Body of pancreas (tissue), 4 donors: ENCODE data around the gene SLK. TPM values are rescaled to one million over a fixed set of nuclear protein-coding genes. Genes with fewer than 3 reads are reported as not detected.

Experiments
- ATAC-seq: fragments of 150-250 bp; one replicate; pipeline ENCODE4 v1.9.1; 2016
- DNase-seq, 4 donors: peaks; one replicate each; pipeline ENCODE4 v3.0.0-alpha.2; 2019
- H3K27ac ChIP-seq, 4 donors: fragments of 200-600 bp; sonication (generic); 1 replicate in 3 of 4; 2 replicates in 1 of 4; pipeline versions ENCODE4 v1.5.1 to v1.6.1; 2016 to 2019; ENCODE audit warnings: mild to moderate bottlenecking in 1 of 4, mixed read lengths in 1 of 4, moderate library complexity in 1 of 4
- H3K27me3 ChIP-seq, 2 donors: fragments of 200-600 bp; sonication (generic); one replicate each; pipeline ENCODE4 v1.6.0; 2016; ENCODE audit warnings: mild to moderate bottlenecking in 1 of 2
- H3K36me3 ChIP-seq, 2 donors: fragments of 200-600 bp; sonication (generic); replicated peaks in 1 of 2; 2 replicates each; pipeline ENCODE4 v1.5.1; 2016; ENCODE audit warnings: low read depth in 2 of 2; ENCODE audit not compliant: insufficient read depth in 1 of 2
- H3K4me1 ChIP-seq: fragments of 200-600 bp; sonication (generic); one replicate; pipeline ENCODE4 v1.6.0; 2016
- H3K4me3 ChIP-seq, 2 donors: fragments of 200-600 bp; sonication (generic); 1 replicate in 1 of 2; 2 replicates in 1 of 2; pipeline ENCODE4 v1.5.1; 2016 to 2019
- H3K9me3 ChIP-seq, 3 donors: fragments of 200-600 bp; sonication (generic); 1 replicate in 2 of 3; 2 replicates in 1 of 3; pipeline ENCODE4 v1.5.1; 2016
- CTCF ChIP-seq, 7 experiments: fragments of 450-650 bp in 4 of 7; fragments of 200-600 bp in 3 of 7; sonication (generic) in 3 of 7; IDR thresholded peaks; one replicate each; pipeline ENCODE4 v1.5.1; 2016 to 2019; ENCODE audit warnings: antibody characterized with exemption in 7 of 7
- POLR2A ChIP-seq, 3 donors: fragments of 450-650 bp; IDR thresholded peaks; one replicate each; pipeline ENCODE4 v1.6.1; 2016; ENCODE audit warnings: antibody characterized with exemption in 3 of 3, mild to moderate bottlenecking in 2 of 3
- WGBS, 2 donors: methylation state at CpG; one replicate each; pipeline ENCODE4 v1.1.5; 2017; 5-methylcytosine and 5-hydroxymethylcytosine counted together
- intact Hi-C: fragments of 100-400 bp; cut with DNase I; formaldehyde crosslinking; loops from one replicate; pipeline ENCODE4 v1.15.1; 2023
- total RNA-seq, 2 donors: library from RNA; depleted of rRNA; stranded (reverse); fragments of >200 nt; gene quantifications; one replicate each; pipeline ENCODE4 v1.1.0, GENCODE V29; 2016

Gene SLK
- total RNA-seq, 2 donors from 2014 or later = 23.7 to 25.9 TPM

- H3K4me1 ChIP-seq = peaks cover 23% of the 10 kb centered on the region
These were observed 2.5 kb downstream of the SLK start for GRCh38 chr10:103969436-103969835.

GRCh38 chr10:103969857-103970627 lies 3.1 kb downstream of the SLK start:
- Histone ChIP-seq H3K4me1 (peaks cover 23% of the 10 kb centered on the region), H3K9me3 (no peaks in the 10 kb centered on the region), H3K4me3 (peak overlapping the region in 1 of 2 donors; percentile 89), H3K27me3 (no peaks in the 10 kb centered on the region), H3K27ac (peak overlapping the region in 2 of 4 donors; percentile 43 to 50), H3K36me3 (no peaks in the 10 kb centered on the region)
- WGBS, 2 donors = 28 to 33% methylated on average over 2 of the region's 2 CpGs
- no peak for ATAC-seq
- TF ChIP-seq POLR2A (IDR thresholded peaks at IDR 0.05) (no peak), CTCF (IDR thresholded peaks at IDR 0.05) (no peak)
- DNase-seq = no peak
- intact Hi-C loops = no loop called here

More at GRCh38 chr10:103969436-103969835, 2.5 kb downstream of the SLK start:
- WGBS, 2 donors = 2 to 3% methylated on average over 4 of the region's 4 CpGs
- TF ChIP-seq POLR2A (IDR thresholded peaks at IDR 0.05) = no peak
- TF ChIP-seq CTCF (IDR thresholded peaks at IDR 0.05) = no peak
- no peaks in the 10 kb centered on the region for H3K9me3 ChIP-seq
- no peaks in the 10 kb centered on the region for H3K36me3 ChIP-seq
- H3K4me3 ChIP-seq = peak overlapping the region in 1 of 2 donors; percentile 89
- peak overlapping the region in 2 of 4 donors; percentile 43 to 50 for H3K27ac ChIP-seq
- no peak for DNase-seq
- intact Hi-C loops = no loop called here
- no peak for ATAC-seq
- H3K27me3 ChIP-seq = no peaks in the 10 kb centered on the region

GRCh38 chr10:103975169-103975568 lies 8.2 kb downstream of the SLK start:
- no peak overlapping the region for H3K27ac ChIP-seq
- H3K4me1 ChIP-seq = peaks cover 17% of the 10 kb centered on the region
- H3K27me3 ChIP-seq = no peaks in the 10 kb centered on the region
- H3K36me3 ChIP-seq = no peaks in the 10 kb centered on the region
- TF ChIP-seq CTCF (IDR thresholded peaks at IDR 0.05) (no peak), POLR2A (IDR thresholded peaks at IDR 0.05) (no peak)
- intact Hi-C loops = no loop called here
- no peaks in the 10 kb centered on the region for H3K9me3 ChIP-seq
- H3K4me3 ChIP-seq = no peak overlapping the region
- WGBS, 2 donors = 88 to 90% methylated on average over 1 of the region's 1 CpG
- no peak for DNase-seq
- no peak for ATAC-seq

GRCh38 chr10:103977204-103977603 lies 10.3 kb downstream of the SLK start:
- intact Hi-C loops = no loop called here
- H3K27ac ChIP-seq = no peak overlapping the region
- no peaks in the 10 kb centered on the region for H3K36me3 ChIP-seq
- DNase-seq (no peak), ATAC-seq (no peak)
- H3K4me3 ChIP-seq = no peak overlapping the region
- no peaks in the 10 kb centered on the region for H3K27me3 ChIP-seq
- no peaks in the 10 kb centered on the region for H3K9me3 ChIP-seq
- 92 to 94% methylated on average over 2 of the region's 2 CpGs for WGBS, 2 donors
- TF ChIP-seq POLR2A (IDR thresholded peaks at IDR 0.05) (no peak), CTCF (IDR thresholded peaks at IDR 0.05) (no peak)
- peaks cover 15% of the 10 kb centered on the region for H3K4me1 ChIP-seq

GRCh38 chr10:103979530-103979929 lies 12.6 kb downstream of the SLK start:
- H3K27me3 ChIP-seq = no peaks in the 10 kb centered on the region
- intact Hi-C loops = no loop called here
- H3K9me3 ChIP-seq = no peaks in the 10 kb centered on the region
- WGBS, 2 donors = 87 to 89% methylated on average over 2 of the region's 2 CpGs
- no peak for TF ChIP-seq CTCF (IDR thresholded peaks at IDR 0.05)
- TF ChIP-seq POLR2A (IDR thresholded peaks at IDR 0.05) = no peak
- H3K36me3 ChIP-seq = no peaks in the 10 kb centered on the region
- no peak for ATAC-seq
- DNase-seq = no peak
- peaks cover 8% of the 10 kb centered on the region for H3K4me1 ChIP-seq
- no peak overlapping the region for H3K27ac ChIP-seq
- H3K4me3 ChIP-seq = no peak overlapping the region
